Fibroblast of skin of abdomen (primary cell): Measurements from ENCODE around the gene PRTN3.
"Not testable (repeated sequence)": the region's sequence is repeated elsewhere in the genome, so short reads cannot be mapped to it uniquely, and the experiment has no call there.

Source experiments
- DNase-seq: peaks from one replicate; pipeline ENCODE4 v3.0.0-alpha.2; 2013

Gene PRTN3

DNA sequence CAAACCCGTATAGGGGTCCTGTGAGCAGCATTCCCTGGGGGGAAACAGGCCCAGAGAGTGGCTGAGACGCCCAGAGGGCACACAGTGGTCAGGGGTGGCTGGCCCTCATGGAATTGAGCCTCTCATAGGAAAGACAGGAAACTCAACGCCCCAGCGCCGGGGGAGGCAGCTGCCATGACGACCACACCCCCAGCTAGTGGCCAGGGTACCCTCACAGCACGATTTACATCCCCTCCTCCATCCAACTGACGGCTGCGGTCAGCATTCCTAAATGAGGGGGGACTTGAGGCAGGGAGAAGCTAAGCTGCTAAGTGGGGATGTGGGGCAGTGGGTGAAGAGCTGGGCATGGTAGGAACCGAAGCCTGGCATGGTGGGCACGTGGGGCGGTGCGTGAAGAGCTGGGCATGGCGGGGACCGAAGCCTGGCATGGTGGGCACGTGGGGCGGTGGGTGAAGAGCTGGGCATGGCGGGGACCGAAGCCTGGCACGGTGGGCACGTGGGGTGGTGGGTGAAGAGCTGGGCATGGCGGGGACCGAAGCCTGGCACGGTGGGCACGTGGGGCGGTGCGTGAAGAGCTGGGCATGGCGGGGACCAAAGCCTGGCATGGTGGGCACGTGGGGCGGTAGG is 42.2 kb downstream of the PRTN3 start:
- no peak for DNase-seq

DNA sequence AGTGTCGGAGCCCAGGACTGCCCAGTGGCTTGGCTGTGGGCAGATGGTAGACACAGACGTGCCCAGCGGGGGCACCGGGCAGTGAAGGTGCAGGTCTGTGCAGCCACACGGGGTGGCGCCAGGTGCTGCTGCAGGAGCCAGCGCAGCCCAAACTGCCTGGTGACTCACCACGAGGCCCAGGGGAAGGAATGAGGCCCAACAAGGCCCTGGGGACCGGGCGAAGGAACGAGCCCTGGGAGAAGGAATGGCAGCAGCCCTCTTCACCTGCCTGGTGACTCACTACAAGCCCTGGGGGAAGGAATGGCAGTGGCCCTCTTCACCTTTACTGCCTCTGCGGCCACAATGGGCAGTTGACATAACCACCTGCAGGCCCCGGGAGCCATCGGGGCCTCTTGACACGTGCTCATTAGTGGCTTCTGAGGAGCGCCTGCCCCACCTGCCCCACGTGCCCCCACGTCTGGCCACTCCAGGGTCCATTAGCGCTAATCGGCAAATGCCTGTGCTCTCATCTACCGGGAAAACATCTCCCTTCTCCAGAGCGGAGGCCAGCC is 42.9 kb downstream of the PRTN3 start:
- no peak for DNase-seq

DNA sequence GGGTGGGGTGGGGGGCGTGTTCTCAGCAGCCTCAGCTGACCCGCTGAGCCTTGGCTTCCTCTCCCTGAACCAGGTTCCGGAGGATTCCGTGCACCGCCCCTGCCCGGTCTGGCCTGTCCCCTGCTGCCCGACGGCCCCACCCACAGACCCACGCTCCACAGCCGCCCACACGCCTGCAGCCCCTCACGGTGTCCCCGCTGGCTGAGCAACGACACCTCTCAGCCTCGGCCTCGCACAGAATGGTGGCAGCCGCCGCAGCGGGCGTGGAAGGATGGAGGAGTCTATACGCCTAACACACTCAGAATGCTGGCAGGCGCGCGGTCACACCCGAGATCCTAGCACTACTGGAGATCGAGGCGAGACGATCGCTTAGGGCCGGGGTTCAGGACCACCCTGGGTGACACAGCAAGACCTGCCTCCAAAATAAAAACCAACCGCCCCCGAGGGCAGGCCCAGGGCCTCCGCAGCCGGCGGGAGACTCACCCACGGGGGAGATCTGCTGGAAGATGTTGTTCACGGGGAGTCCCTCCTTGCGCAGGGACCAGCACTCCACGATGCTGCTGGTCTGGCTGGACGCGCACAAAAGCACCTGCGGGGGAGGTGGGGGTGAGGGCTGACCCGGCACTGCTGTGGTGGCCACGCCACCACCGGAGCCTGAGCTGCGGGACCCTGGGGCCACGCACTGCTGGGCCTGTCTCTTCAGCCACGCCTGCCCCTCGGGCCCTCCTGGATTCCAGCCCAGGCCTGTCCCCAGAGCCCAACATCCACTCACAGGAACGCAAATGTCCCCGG is 43.8 kb downstream of the PRTN3 start:
- no peak for DNase-seq

DNA sequence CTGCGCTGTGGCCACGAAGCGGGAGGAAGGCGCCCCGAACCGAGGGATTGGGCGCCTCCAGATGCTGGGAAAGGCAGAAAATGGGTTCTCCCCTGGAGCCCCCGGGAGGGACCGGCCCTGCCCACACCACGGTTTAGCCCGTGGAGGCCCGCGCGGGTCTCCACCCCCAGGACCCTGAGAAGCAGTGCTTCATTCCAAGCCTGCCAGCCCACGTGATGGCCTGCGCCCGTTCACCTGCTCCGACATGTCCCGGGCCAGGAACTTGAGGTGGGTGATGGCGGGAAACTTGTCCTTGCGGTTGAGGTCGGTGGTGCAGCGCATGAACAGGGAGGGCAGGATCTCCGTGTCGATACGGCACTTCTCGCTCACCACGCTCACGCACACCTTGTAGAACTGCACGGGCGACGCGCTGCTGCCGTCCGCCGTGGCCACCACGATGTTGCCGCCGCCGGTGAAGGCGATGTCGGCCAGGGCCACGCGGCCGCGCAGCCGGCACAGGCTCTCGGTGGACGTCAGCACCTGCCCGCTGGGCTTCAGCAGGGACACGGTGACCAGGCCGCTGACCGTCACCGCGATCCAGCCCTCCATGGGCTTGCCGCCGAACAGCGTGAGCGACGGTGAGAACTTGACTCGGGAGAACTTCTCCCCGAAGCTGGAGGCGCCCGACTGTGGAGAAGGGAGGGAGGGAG is 44.9 kb downstream of the PRTN3 start:
- no peak for DNase-seq

DNA sequence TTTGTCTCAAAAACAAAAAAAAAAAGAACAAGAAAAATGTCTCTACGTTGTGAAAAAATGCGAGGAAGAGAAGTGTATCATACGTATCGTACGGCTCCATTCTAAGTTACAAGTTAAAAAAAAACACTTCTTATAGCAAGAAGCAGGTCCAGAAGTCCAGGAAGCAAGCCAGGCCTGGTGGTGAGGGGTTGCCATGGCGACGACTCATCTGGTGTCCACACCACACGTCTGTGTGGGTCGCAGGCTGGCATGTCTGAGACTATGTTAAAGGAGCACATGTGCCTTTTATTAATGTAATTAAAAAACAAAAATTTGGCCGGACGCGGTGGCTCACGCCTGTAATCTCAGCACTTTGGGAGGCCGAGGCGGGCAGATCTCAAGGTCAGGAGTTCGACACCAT is 46.3 kb downstream of the PRTN3 start:
- peak; percentile 62 for DNase-seq

DNA sequence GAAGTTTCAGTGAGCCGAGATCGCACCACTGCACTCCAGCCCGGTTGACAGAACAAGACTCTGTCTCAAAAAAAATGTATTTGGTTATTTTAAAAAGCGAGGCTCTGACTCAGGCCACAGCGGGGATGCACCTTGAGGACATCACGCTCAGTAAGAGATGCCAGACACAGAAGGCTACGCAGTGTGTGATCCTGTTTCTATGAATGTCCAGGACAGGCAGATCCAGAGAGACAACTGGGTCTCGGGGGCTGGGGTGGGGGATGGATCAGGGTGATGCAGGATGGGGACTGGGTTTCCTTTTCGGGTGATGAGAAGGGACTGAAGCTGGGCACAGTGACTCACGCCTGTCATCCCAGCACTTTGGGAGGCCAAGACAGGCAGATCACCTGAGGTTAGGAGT is 46.8 kb downstream of the PRTN3 start:
- DNase-seq, result no peak

DNA sequence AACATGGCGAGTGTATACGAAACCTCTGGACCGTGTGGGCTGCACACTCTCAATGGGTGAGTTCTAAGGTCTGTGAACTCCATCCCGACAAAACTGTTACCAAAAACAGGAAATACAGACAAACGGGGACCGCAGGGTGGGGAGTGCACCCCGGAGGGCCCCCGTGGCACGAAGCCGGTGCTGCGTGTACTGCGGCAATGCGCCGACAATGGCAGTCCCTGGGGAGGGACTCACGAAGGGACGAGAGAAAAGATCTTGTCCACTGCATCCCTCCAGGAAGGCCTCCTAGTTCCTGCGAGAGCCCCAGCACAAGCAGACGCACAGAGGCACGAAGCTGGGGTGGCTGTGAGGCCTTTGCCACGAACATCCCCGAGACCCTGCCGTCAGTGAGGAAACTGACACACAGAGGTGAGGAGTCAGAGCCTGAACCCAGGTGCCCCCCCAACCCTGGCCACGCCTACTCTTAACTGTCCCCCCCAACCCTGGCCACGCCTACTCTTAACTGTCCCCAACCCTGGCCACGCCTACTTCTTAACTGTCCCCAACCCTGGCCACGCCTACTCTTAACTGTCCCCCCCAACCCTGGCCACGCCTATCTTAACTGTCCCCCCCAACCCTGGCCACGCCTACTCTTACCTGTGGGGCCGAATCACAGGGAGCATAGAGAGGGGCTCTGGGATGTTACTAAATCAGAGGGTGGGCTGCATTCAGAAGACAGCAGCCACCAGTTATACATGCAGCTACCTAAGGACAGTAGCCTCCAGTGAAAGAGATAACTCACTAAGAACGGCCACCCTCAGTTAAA is 48.0 kb downstream of the PRTN3 start:
- DNase-seq, result no peak

DNA sequence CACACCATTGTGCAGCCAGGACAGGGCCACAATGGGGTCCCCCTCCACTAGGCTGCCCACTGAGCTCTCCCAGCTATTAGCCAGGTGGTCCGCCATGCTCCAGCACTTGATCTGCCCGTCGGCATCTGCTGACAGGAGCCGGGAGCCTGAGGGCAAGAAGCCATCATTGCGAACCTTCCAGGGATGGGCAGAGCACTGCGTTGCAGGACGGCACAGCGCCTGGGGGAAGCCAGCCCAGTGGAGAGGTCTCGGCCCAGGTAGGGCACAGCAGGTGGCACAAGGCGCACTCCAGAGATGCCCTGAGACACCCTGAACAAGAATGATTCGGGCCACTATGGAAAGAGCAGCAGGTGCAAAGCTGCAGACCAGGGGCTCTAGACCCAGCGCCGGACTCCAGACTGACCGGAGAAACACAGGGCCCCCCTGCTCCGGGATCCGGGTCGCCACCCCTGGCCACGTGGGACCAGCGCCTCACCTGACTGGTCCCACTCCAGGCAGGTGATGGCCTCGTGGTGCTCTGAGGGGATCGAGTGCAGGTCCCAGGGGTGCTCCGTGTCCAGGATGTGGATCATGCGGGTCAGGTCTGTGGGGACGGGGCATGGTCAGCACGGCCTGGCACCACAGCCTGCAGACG is 49.0 kb downstream of the PRTN3 start:
- no peak for DNase-seq

DNA sequence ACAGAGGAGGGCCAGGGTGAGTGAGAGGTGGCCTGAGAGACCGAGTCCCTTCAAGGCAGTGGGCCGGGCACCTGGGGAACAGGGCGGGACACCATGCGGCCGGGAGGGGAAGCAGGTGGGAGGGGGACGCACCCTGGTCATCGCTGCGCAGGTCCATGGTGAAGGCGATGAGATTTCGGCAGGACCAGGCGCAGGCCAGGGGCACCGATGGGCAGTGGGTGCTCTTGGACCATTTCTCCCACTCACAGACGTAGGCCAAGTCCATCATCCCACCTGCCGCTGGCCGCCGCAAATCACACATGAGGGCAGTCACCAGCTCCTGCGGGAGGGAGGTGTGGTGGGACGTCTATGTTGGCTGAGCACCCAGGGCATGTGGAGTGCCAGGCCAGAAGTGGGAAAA is 50.0 kb downstream of the PRTN3 start:
- no peak for DNase-seq

DNA sequence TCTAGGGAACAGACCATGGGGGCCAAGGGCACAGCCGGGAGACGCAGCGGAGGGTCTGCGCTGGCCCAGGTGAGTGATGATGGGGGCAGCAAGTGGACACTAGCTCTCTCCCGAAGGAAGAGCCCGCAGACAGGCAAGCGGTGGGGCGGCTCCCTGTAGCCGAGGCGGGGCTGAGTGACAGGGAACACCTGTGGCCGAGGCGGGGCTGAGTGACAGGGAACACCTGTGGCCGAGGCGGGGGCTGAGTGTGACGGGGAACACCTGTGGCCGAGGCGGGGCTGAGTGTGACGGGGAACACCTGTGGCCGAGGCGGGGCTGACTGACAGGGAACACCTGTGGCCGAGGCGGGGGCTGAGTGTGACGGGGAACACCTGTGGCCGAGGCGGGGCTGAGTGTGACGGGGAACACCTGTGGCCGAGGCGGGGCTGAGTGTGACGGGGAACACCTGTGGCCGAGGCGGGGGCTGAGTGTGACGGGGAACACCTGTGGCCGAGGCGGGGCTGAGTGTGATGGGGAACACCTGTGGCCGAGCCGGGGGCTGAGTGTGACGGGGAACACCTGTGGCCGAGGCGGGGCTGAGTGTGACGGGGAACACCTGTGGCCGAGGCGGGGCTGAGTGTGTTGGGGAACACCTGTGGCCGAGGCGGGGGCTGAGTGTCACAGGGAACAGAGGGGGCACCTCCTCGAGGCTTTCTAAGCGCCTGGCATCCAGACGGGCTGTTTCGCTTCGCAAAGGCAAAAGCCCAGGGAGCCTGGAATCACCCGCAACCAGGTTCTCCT is 50.8 kb downstream of the PRTN3 start:
- DNase-seq, result not testable (repeated sequence)

DNA sequence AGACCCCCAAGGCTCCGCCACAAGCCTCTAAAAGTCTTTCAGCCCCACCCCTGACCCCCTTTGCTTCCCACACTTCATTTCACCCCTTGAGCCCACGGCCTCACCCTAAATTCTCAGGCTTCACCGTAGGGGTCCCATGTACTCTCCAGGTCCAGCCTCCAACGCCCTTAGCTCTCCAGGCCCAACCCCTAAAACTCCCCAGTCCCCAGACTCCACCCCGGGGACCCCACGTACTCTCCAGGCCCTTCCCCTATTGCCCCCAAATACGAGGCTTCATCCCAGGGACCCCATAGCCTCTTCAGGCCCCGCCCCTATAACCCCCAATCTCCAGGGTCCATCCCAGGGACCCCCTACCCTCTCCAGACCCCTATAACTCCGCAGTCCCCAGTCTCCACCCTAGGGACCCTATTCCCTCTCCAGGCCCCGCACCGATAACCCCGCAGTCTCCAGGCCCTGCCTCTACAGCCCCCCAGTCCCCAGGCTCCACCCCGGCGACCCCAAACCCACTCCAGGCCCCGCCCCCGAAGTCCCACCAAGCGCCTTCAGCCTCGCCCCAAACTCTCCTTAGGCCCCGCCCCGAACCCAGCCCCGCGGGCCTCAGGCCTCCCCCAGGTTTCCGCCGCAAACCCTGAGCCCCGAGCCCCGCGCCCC is 51.6 kb downstream of the PRTN3 start:
- no peak for DNase-seq

DNA sequence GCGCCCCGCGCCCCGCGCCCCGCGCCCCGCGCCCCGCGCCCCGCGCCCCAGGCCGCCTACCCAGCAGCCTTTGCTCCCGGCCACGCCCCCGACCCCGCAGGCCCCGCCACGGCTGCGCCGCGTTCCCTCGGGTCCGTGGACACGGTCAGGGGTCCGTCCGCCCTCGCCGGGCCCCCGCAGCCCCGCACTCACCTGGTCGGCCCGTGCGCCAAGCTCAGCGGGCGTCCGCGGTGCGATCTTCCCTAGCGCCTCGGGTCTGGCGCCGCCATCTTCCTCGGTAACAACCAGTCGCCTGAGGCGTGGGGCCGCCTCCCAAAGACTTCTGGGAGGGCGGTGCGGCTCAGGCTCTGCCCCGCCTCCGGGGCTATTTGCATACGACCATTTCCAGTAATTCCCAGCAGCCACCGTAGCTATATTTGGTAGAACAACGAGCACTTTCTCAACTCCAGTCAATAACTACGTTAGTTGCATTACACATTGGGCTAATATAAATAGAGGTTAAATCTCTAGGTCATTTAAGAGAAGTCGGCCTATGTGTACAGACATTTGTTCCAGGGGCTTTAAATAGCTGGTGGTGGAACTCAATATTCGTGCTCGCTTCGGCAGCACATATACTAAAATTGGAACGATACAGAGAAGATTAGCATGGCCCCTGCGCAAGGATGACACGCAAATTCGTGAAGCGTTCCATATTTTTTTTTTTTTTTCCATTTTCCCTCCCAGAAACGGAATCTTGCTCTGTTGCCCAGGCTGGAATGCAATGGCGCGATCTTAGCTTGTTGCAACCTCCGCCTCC is 52.3 kb downstream of the PRTN3 start, which contains the start of the genes MED16 and RNU6-9:
Gene MED16, minus strand, starts transcription at position 294 of the 796 bp plus-strand sequence. CDS start 2,056 bp downstream, outside the sequence.
Gene RNU6-9, plus strand, starts transcription at position 591 of the 796 bp plus-strand sequence.
- DNase-seq, result peak; percentile 92

DNA sequence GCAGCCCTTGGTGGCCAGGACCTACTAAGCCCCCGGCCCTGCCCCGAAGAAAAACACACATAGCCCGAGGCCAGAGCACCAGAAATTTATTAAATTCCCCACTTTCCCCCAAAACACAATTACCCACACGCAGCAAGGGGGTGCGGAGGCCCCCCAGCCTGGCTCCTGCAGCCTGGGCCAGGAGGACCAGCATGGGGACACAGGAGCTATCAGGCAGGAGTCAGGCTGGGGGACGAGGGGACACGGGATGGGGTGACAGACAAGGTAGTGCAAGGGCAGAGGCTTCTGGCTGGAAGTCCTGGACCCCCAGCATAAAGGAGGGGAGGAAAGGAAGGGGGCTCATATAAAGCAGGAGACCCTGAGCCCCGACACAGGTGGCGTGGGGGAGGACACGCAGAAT is 55.6 kb downstream of the PRTN3 start:
- no peak for DNase-seq

DNA sequence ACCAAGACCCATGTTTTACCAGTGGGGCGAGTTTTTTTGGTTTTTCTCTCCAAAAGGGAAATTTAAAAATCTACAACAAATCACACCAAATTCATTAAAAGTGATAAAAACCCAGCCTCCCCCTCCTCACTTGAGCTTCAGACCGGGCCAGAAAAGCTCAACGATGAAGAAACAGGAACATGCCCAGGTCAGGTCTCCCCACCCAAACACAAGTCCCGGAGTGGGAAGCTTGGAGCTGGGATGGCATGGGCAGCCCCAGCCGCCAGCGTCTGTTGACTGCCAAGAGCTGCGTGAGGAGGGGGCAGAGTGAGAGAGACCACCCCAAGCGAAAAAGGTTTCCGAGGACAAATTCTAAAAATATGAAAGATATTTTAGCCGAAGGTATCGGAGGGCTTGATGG is 56.2 kb downstream of the PRTN3 start:
- DNase-seq, result no peak

DNA sequence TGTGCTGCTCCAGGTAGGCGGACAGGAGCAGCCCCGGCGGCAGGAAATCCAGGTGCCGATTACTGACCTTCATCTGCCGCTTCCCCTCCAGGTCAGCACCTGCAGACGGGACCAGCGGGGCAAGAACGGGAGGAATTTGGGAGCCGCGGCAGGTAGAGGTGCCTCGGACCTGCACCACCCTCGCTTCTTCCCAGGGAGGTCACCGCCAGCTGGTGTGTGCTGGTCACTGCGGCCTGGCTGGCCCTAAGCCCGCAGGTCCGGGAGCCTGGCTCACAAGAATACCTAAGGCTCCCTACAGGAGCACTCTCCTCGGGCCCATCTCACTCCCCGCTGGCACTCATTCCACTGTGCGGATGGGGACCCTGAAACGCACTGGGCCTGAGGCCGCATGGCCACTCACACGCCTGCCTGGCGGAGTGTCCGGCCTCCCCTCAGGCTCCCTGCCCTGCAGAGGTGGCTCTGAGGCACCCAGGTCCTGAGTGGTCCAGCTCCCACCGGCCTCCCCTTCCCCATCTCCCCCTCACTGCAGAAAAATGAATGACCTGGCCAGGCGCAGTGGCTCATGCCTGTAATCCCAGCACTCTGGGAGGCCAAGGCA is 56.7 kb downstream of the PRTN3 start:
- DNase-seq, result no peak
